ENCODE results near the gene FAM131C. TPM values are rescaled to one million over a fixed set of nuclear protein-coding genes. Genes with fewer than 3 reads are reported as not detected.

The FAM131C gene
- total RNA-seq: under 0.01 TPM in 1 of 2 replicates, not detected in the other

GRCh38 chr1:16073490-16074119 is at the start of gene FAM131C:
Gene FAM131C (minus strand): TSS chr1:16073651. CDS start chr1:16073442, 209 bp downstream.

DNA sequence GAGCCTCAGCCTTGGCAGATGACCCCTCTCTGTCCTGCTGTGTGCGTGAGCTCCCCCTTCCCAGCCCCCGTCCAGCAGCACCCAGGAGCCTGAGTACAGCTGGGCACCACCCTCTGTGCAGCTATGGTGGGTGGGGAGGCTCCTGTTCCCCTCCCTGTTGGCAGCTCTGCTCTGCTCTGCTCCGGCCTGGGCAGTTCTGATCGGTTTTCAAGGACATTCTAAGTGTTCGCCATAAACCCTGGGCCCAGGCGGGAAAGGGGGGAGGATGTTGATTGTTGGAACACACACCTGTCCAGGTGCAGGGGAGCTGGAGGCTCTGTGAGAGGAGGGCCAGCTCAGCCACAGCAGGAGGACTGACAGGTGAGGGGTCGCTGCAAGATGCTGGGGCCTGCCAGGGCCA is 29.9 kb downstream of the FAM131C start, which contains the start of gene CLCNKB:
TSS of gene CLCNKB (plus strand) at position 262 of the 400 bp plus-strand sequence. CDS start 711 bp downstream, outside the sequence.

DNA sequence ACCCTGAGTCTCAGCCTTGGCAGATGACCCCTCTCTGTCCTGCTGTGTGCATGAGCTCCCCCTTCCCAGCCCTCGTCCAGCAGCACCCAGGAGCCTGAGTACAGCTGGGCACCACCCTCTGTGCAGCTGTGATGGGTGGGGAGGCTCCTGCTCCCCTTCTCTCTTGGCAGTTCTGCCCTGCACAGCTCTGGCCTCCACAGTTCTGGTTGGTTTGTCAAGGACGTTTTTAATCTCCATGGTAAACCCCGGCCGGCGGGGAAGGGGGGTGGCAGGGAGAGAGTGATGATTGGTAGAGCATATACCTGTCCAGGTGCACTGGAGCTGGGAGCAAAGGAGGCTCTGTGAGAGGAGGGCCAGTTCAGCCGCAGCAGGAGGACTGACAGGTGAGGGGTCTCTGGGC is 51.8 kb downstream of the FAM131C start, which contains the start of gene CLCNKA:
TSS of gene CLCNKA (plus strand) at position 356 of the 400 bp plus-strand sequence. CDS start 584 bp downstream, outside the sequence.

DNA sequence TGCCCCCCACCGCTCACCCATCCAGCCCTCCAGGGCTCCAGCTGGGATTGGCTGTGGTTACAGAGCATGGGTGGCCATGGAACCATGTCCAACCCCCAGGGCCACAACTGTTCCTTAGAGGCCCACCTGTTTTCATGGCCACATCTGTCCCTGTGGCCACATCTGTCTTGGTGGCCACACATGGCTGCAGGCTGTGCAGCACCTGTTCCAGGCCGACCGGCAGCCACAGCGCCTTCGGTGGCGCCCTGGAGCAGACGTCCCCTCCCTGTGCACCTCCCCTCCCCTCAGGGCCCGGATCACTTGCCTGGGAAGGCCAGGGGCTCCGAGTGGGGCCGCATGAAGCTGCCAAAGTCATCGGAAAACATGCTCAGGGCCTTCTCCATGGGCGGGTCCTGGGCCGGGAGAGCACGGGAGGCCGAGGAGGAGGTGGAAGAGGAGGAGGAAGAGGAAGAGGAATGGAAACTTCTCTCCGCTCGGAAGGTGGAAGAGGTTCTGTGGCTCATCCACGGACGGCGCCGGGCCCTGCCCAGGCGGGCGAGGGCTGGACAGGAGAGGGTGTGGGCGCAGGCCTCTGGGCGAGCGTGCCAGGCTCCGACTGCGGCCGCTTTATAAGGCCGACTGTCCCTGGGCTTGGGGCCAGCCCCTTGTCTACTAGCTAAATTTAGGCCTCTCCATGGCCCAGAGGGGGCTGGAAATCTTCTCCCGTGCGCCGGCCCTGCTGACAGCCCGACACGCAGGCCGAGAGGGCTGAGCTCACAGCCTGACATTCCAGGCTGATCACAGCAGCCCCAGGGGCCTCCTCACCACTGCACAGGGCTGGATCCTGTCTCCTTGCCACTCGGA is 55.8 kb downstream of the FAM131C start, which contains the start of gene HSPB7:
TSS of gene HSPB7 (minus strand) at position 583 of the 843 bp plus-strand sequence. CDS start at position 503, 80 bp downstream.

Other genes starting within 250 kb of the FAM131C start
- 10.5 and 35.6 TPM in 2 replicates for gene SPEN, start 225.9 kb downstream of the FAM131C start, total RNA-seq
- gene ZBTB17, start 97.5 kb downstream of the FAM131C start, total RNA-seq: 39.8 and 58.2 TPM in 2 replicates
- gene SRARP, start 69.4 kb downstream of the FAM131C start, total RNA-seq: 0.57 TPM in 1 of 2 replicates, not detected in the other
- 0.06 TPM in 1 of 2 replicates, not detected in the other for gene HSPB7, start 55.6 kb downstream of the FAM131C start, total RNA-seq
- gene CLCNKA, start 51.6 kb downstream of the FAM131C start, total RNA-seq: not detected in 2 replicates
- under 0.01 TPM in 1 of 2 replicates, not detected in the other for gene CLCNKB, start 29.9 kb downstream of the FAM131C start, total RNA-seq
- 72.7 and 298 TPM in 2 replicates for gene EPHA2, start 82.4 kb upstream of the FAM131C start, total RNA-seq
- 2.8 and 6.2 TPM in 2 replicates for gene ARHGEF19, start 139.0 kb upstream of the FAM131C start, total RNA-seq
- gene CPLANE2, start 163.5 kb upstream of the FAM131C start, total RNA-seq: 7.1 and 12.3 TPM in 2 replicates